Subcutaneous adipose tissue (tissue), 4 donors: Measurements from ENCODE around the gene ATXN1. TPM values are rescaled to one million over a fixed set of nuclear protein-coding genes. Genes with fewer than 3 reads are reported as not detected.

Experiments
- total RNA-seq, 4 donors: library from RNA; depleted of rRNA; stranded (reverse); fragments of >200 nt; gene quantifications; one replicate each; pipeline ENCODE4 v1.1.0, GENCODE V29; 2016
- TF ChIP-seq, protein P1 (sequence below): fragments of 450-650 bp; IDR thresholded peaks from one replicate; pipeline ENCODE4 v1.5.1; 2016; ENCODE audit warnings: low read depth, mild to moderate bottlenecking, control low read depth, antibody characterized with exemption, moderate library complexity

ATXN1 gene
- total RNA-seq, 4 donors from 2014 or later = 27.1 to 35.6 (median 35.1) TPM

DNA sequence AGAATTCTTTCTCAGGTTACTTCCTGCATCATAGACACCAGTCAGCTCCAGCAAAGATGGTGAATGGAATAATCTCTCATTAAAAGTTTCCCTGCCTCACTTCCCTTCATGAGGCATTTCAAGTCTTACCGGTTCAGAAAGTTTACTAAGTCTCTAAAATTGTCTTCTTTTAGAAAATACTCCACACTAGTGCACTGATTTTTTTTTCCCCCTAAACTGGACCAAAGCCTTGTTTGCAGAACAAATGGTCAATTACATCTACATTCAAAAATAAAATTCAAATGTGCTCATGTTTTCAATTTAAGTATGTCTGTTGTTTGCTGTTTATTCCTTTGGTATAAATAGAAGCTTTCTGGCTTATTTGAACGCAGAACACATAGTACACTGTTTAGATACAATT is 411.7 kb downstream of the ATXN1 start:
- TF ChIP-seq, protein P1, sequence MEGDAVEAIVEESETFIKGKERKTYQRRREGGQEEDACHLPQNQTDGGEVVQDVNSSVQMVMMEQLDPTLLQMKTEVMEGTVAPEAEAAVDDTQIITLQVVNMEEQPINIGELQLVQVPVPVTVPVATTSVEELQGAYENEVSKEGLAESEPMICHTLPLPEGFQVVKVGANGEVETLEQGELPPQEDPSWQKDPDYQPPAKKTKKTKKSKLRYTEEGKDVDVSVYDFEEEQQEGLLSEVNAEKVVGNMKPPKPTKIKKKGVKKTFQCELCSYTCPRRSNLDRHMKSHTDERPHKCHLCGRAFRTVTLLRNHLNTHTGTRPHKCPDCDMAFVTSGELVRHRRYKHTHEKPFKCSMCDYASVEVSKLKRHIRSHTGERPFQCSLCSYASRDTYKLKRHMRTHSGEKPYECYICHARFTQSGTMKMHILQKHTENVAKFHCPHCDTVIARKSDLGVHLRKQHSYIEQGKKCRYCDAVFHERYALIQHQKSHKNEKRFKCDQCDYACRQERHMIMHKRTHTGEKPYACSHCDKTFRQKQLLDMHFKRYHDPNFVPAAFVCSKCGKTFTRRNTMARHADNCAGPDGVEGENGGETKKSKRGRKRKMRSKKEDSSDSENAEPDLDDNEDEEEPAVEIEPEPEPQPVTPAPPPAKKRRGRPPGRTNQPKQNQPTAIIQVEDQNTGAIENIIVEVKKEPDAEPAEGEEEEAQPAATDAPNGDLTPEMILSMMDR = no peak

GRCh38 chr6:16346831-16347230 is 414.4 kb downstream of the ATXN1 start:
- TF ChIP-seq, protein P1 = no peak

GRCh38 chr6:16345449-16346330 is 415.6 kb downstream of the ATXN1 start:
- TF ChIP-seq, protein P1 = no peak

- TF ChIP-seq, protein P1 = no peak
Observed at GRCh38 chr6:16344756-16345155, 416.5 kb downstream of the ATXN1 start.

DNA sequence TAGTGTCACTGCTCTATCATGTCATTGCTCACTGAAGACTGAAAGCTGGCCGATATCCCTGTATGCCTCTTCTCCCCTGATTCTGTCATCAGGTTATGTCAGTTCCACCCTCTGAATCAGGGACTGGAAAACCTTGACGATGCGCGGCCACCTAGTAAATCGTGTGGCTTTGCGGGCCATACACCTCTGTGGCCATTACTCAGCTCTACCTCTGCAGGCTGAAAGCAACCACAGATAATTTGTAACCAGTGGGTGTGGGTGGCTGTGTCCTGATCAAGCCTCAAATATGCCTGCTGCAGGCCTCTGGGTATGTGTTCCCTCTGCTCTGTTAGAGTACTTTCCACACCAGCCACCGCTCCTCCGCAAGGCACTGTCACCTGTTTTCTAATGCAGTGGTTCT is 417.7 kb downstream of the ATXN1 start:
- TF ChIP-seq, protein P1 = no peak

DNA sequence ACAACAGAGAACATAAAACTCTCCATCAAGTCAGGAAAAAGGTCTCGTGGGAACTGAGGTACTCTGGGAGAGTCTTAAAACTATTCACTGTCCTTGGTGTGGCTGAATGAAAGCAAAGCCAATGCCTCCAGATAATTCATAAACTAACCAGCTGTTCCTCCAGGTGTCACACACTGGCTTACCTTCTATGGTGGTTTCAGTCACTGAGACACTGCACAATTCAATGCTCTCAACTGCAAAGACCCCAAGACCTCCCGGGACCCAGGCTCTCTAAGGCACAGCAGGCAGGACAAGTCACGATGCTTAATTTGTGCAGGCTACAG is 422.0 kb downstream of the ATXN1 start:
- TF ChIP-seq, protein P1 = no peak

DNA sequence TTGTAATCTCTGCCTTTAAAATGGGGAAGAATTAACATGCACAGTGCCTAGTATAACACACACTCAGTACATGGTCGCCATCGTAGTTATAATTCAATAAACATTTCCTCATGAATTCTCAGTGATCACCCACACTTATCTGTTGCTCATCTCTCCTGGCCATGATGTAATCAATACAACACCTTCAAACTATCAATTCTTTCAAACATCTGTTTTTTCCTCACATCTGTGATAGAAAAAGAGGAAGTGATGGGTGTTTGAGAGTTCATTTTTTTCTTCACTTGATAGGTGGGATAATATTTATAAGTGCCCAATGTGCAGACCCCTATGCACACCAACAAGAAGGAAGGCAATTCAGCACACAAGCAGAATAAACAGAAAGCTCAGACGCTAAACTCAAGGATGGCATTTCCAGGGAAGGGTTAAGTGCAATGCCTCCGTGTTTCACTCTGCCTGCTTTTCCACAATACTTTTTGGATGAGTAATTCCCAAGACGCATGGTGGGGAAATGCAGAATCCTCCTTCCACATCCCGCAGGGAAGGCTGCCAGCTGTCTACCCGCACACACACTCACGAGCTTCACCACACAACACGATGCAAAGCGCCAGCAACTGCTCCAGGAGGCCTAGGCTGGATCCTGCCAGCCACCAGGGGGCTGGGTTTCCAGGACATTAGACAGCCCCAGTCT is 422.5 kb downstream of the ATXN1 start:
- TF ChIP-seq, protein P1 = no peak
